GM23338 (cell line): Measurements from ENCODE around the gene SNRPD3.

ENCODE experiments used
- CREB1 ChIP-seq: fragments of 250-450 bp; sonication (Bioruptor Pico); IDR thresholded peaks from 2 replicates; pipeline ENCODE4 v1.5.0; 2020; ENCODE audit warnings: low read depth, mild to moderate bottlenecking, moderate library complexity
- EZH2 ChIP-seq: fragments of 200-600 bp; sonication (generic); IDR thresholded peaks from one replicate; pipeline ENCODE4 v1.8.0; 2017; ENCODE audit warnings: antibody characterized with exemption, mild to moderate bottlenecking, low read depth; ENCODE audit not compliant: unreplicated experiment
- EZH2phosphoT487 ChIP-seq: fragments of 200-600 bp; sonication (generic); IDR thresholded peaks from one replicate; pipeline ENCODE4 v1.8.1; 2018; ENCODE audit warnings: antibody characterized with exemption; ENCODE audit not compliant: unreplicated experiment
- POLR2AphosphoS5 ChIP-seq: IDR thresholded peaks from 2 replicates; pipeline ENCODE4 v1.6.1; 2016; ENCODE audit warnings: antibody characterized with exemption, low read depth
- STAT1 ChIP-seq: IDR thresholded peaks from one replicate; pipeline ENCODE4 v1.6.1; 2016; ENCODE audit warnings: antibody characterized with exemption; ENCODE audit not compliant: unreplicated experiment
- ZNF114 ChIP-seq: fragments of 250-450 bp; sonication (Bioruptor Pico); IDR thresholded peaks from 2 replicates; pipeline ENCODE4 v1.5.0; 2020; ENCODE audit warnings: mild to moderate bottlenecking, moderate library complexity
- TF ChIP-seq, protein P1 (sequence below), 2 experiments: fragments of 200-600 bp in 1 of 2; sonication (generic) in 1 of 2; conservative IDR thresholded peaks; 2 replicates each; pipeline versions ENCODE4 v1.5.1 to v1.6.1; 2016 to 2017; ENCODE audit warnings: antibody characterized with exemption in 2 of 2, low read depth in 2 of 2, mild to moderate bottlenecking in 2 of 2, moderate library complexity in 1 of 2
- TF ChIP-seq, protein P2 (sequence below): IDR thresholded peaks from one replicate; pipeline ENCODE4 v1.6.1; 2018; ENCODE audit warnings: antibody characterized with exemption; ENCODE audit not compliant: unreplicated experiment
- TF ChIP-seq, protein P3 (sequence below): IDR thresholded peaks from 2 replicates; pipeline ENCODE4 v1.6.1; 2016; ENCODE audit warnings: antibody characterized with exemption

DNA sequence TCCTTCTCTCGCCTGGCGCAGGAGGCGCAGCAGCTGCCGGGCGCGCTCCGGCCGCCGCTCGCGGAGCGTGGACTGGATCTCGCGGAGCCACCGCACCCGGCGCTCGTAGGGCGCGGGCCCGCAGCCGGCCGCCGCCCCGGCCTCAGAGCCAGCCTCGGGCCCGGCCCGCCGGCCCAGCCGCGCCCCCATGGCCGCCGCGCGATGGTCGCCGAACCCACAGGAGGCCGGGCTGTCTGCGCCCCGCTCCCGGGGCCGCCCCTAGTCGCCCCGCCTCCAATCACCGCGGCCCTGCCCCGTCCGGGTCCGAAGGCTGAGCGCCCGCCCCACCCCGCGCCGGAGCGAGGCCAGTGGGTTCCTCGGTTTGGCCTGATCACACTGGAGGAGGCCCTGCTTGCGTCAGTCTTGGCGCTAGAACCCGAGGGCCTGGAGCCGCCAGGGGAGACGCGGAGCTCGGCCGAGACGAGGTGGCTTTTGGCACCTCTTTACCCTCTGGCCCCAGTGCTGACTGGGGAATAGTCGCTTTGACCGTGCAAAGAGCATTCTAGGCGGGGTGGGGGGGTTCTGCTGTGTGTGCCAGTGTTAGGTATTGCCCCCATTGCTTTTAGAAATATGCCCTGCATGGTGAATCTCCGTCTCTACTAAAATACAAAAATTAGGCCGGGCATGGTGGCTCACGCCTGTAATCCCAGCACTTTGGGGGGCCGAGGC lies 37.2 kb downstream of the SNRPD3 start, which contains the start of gene LRRC75B:
- TF ChIP-seq, protein P1, sequence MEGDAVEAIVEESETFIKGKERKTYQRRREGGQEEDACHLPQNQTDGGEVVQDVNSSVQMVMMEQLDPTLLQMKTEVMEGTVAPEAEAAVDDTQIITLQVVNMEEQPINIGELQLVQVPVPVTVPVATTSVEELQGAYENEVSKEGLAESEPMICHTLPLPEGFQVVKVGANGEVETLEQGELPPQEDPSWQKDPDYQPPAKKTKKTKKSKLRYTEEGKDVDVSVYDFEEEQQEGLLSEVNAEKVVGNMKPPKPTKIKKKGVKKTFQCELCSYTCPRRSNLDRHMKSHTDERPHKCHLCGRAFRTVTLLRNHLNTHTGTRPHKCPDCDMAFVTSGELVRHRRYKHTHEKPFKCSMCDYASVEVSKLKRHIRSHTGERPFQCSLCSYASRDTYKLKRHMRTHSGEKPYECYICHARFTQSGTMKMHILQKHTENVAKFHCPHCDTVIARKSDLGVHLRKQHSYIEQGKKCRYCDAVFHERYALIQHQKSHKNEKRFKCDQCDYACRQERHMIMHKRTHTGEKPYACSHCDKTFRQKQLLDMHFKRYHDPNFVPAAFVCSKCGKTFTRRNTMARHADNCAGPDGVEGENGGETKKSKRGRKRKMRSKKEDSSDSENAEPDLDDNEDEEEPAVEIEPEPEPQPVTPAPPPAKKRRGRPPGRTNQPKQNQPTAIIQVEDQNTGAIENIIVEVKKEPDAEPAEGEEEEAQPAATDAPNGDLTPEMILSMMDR (conservative IDR thresholded peaks at IDR 0.05; ENCODE audit: low read depth in 2 of 2), result no peak
- TF ChIP-seq EZH2 (no peak), EZH2phosphoT487 (no peak), CREB1 (CRISPR knock-in tag) (peak; percentile 65), STAT1 (no peak), POLR2AphosphoS5 (peak; percentile 80), ZNF114 (no peak)
- TF ChIP-seq, protein P2, sequence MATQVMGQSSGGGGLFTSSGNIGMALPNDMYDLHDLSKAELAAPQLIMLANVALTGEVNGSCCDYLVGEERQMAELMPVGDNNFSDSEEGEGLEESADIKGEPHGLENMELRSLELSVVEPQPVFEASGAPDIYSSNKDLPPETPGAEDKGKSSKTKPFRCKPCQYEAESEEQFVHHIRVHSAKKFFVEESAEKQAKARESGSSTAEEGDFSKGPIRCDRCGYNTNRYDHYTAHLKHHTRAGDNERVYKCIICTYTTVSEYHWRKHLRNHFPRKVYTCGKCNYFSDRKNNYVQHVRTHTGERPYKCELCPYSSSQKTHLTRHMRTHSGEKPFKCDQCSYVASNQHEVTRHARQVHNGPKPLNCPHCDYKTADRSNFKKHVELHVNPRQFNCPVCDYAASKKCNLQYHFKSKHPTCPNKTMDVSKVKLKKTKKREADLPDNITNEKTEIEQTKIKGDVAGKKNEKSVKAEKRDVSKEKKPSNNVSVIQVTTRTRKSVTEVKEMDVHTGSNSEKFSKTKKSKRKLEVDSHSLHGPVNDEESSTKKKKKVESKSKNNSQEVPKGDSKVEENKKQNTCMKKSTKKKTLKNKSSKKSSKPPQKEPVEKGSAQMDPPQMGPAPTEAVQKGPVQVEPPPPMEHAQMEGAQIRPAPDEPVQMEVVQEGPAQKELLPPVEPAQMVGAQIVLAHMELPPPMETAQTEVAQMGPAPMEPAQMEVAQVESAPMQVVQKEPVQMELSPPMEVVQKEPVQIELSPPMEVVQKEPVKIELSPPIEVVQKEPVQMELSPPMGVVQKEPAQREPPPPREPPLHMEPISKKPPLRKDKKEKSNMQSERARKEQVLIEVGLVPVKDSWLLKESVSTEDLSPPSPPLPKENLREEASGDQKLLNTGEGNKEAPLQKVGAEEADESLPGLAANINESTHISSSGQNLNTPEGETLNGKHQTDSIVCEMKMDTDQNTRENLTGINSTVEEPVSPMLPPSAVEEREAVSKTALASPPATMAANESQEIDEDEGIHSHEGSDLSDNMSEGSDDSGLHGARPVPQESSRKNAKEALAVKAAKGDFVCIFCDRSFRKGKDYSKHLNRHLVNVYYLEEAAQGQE, result no peak
- TF ChIP-seq, protein P3, sequence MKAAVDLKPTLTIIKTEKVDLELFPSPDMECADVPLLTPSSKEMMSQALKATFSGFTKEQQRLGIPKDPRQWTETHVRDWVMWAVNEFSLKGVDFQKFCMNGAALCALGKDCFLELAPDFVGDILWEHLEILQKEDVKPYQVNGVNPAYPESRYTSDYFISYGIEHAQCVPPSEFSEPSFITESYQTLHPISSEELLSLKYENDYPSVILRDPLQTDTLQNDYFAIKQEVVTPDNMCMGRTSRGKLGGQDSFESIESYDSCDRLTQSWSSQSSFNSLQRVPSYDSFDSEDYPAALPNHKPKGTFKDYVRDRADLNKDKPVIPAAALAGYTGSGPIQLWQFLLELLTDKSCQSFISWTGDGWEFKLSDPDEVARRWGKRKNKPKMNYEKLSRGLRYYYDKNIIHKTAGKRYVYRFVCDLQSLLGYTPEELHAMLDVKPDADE, result no peak
